Measurements from ENCODE around the gene NOTCH4.
"Not testable (repeated sequence)": the region's sequence is repeated elsewhere in the genome, so short reads cannot be mapped to it uniquely, and the experiment has no call there.

NOTCH4 gene

DNA sequence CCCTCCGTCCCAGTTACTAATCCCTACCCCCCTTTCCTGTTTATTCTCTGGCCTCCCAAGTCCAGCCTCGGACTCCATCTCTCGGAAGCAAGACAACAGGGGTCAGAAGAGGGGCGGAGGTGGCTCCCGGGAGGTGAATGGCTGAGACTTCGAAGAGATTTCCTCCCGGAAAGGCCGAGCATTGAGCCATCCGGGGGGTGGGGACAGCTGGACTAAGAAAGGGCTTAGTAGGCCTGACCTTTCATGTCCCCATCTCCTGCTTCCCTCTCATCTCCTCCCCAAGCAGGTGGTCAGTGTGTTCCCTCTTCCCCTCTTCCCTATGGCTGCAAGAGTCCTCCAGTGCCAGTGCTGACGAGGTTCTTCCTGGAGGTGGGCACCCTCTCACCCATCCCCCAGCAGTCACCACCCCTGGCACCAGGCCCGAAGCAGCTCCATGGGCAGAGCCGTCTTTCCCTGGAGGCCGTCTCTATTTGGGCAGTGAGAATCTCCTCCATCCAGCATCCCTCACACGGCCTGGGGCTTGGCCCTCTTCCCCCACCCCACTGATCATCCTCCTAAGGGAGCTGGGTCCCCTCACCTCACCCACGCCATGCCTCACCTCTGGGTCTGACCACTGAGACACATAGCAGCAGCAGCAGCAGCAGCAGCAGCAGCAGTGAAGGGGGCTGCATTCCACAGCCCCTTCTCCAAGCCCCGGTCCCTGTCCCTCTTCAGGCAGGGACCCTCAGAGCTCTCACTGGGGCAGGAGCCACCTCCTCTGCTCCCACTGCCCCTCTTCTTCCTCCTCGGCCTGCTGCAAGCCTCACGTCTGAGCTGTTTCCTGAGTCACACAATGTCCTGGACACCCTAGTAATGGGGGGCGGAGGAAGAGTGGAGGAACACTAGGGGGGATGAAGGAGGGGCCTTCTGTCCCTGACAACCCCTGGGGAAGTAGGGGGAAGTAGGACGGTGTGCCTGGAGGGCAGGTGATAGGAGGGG is at the start of gene NOTCH4:
Gene NOTCH4 (minus strand): TSS at position 810 of the 978 bp plus-strand sequence. CDS start 139 bp downstream, at position 671.
- no peak within 1 kb of the TSS for H3K4me3 ChIP-seq (ENCODE audit: low read depth, low read length)
- no peak for TF ChIP-seq CTCF (IDR thresholded peaks at IDR 0.05; ENCODE audit: borderline replicate concordance, insufficient read depth, low read depth, low read length)

GRCh38 chr6:32271429-32271828 is 47.6 kb upstream of the NOTCH4 start:
- TF ChIP-seq CTCF (IDR thresholded peaks at IDR 0.05; ENCODE audit: borderline replicate concordance, insufficient read depth, low read depth, low read length), result no peak
- no peak overlapping the region for H3K4me3 ChIP-seq (ENCODE audit: low read depth, low read length)

- H3K4me3 ChIP-seq (ENCODE audit: low read depth, low read length), result not testable (repeated sequence)
These were observed 44.6 kb upstream of the NOTCH4 start for GRCh38 chr6:32268459-32268858.

DNA sequence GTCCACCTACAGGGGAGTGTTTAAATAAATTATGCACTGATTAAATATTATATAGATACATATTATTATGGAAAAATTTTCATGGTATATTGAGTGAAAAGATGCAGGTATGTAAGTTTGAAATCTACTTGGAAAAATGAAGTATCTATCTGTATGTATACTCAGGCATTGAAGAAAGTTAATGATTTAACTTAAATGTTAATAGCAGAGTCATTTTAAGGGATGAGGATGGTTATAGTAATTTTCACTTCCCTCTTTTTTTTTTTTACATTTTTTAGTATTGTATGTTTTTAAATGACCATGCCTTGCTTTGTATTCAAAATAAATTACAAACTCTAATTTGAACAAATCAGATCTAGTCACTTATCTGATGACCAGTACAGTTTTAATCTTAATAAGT is 43.2 kb upstream of the NOTCH4 start:
- TF ChIP-seq CTCF (IDR thresholded peaks at IDR 0.05; ENCODE audit: borderline replicate concordance, insufficient read depth, low read depth, low read length), result no peak
- no peak overlapping the region for H3K4me3 ChIP-seq (ENCODE audit: low read depth, low read length)

DNA sequence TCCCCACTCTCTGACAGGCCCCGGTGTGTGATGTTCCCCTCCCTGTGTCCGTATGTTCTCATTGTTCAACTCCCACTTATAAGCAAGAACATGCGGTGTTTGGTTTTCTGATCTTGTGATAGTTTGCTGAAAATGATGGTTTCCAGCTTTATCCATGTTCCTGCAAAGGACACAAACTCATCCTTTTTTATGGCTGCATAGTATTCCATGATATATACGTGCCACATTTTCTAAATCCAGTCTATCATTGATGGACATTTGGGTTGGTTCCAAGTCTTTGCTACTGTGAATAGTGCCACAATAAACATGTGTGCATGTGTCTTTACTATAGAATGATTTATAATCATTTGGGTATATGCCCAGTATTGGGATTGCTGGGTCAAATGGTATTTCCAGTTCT is 33.4 kb upstream of the NOTCH4 start:
- not testable (repeated sequence) for H3K4me3 ChIP-seq (ENCODE audit: low read depth, low read length)

GRCh38 chr6:32255199-32256153 is 31.6 kb upstream of the NOTCH4 start:
- no peak overlapping the region for H3K4me3 ChIP-seq (ENCODE audit: low read depth, low read length)
- peak; percentile 86 for TF ChIP-seq CTCF (IDR thresholded peaks at IDR 0.05; ENCODE audit: borderline replicate concordance, insufficient read depth, low read depth, low read length)

GRCh38 chr6:32254761-32255198 is 30.9 kb upstream of the NOTCH4 start:
- TF ChIP-seq CTCF (IDR thresholded peaks at IDR 0.05; ENCODE audit: borderline replicate concordance, insufficient read depth, low read depth, low read length), result no peak
- H3K4me3 ChIP-seq (ENCODE audit: low read depth, low read length), result no peak overlapping the region

Data from GM12875 (cell line).